Epithelial cell of esophagus (primary cell): ENCODE data around the gene APBB2.

Source experiments
- DNase-seq: peaks from one replicate; pipeline ENCODE4 v3.0.0; 2010; ENCODE audit warnings: low read depth
- H3K4me3 ChIP-seq: 2 replicates; pipeline ENCODE4 v1.5.1; 2011; ENCODE audit warnings: mild to moderate bottlenecking, low read length, control low read depth
- TF ChIP-seq, protein P1 (sequence below): IDR thresholded peaks from 2 replicates; pipeline ENCODE4 v1.5.1; 2011; ENCODE audit warnings: low read depth, mild to moderate bottlenecking, low read length, control low read depth, inconsistent platforms; ENCODE audit not compliant: insufficient read depth; ENCODE audit errors: missing control alignments

APBB2 gene

DNA sequence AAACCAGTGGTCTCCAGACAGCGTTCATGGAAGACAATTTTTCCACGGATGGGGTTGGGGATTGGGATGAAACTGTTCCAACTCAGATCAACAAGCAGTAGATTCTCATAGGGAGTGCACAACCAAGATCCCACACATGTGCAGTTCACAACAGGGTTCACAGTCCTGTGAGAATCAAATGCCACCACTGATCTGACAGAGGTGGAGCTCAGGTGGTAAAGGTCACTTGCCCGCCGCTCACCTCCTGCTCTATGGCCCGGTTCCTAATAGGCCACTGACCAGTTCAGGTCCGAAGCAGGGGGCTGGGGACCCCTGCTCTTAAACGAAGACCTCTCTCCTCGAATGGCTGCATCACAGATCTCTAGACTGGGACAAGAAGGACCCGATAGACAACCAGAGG lies 4.4 kb downstream of the APBB2 start:
- no peak for DNase-seq
- TF ChIP-seq, protein P1, sequence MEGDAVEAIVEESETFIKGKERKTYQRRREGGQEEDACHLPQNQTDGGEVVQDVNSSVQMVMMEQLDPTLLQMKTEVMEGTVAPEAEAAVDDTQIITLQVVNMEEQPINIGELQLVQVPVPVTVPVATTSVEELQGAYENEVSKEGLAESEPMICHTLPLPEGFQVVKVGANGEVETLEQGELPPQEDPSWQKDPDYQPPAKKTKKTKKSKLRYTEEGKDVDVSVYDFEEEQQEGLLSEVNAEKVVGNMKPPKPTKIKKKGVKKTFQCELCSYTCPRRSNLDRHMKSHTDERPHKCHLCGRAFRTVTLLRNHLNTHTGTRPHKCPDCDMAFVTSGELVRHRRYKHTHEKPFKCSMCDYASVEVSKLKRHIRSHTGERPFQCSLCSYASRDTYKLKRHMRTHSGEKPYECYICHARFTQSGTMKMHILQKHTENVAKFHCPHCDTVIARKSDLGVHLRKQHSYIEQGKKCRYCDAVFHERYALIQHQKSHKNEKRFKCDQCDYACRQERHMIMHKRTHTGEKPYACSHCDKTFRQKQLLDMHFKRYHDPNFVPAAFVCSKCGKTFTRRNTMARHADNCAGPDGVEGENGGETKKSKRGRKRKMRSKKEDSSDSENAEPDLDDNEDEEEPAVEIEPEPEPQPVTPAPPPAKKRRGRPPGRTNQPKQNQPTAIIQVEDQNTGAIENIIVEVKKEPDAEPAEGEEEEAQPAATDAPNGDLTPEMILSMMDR, result no peak
- H3K4me3 ChIP-seq, result no peak overlapping the region

DNA sequence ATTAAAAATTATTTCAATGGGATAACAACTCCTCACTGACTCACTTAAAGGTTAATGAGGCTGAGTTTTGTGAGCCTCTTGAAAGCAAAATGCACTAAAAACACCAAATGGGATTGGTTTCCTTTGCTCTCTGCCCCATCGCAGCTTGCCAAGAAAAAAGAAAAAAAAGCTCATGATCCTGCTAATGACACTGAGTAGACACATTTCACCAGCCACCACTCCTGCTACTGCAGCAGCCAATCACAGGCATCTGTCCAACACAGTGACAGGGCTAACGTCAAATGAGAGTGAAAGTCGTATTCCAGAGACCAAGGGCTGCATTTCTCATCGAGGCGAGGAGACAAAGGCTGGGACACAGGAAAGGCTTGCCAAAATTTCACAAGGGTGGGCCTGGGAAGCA lies 5.2 kb downstream of the APBB2 start:
- no peak overlapping the region for H3K4me3 ChIP-seq
- no peak for DNase-seq
- TF ChIP-seq, protein P1, result no peak

DNA sequence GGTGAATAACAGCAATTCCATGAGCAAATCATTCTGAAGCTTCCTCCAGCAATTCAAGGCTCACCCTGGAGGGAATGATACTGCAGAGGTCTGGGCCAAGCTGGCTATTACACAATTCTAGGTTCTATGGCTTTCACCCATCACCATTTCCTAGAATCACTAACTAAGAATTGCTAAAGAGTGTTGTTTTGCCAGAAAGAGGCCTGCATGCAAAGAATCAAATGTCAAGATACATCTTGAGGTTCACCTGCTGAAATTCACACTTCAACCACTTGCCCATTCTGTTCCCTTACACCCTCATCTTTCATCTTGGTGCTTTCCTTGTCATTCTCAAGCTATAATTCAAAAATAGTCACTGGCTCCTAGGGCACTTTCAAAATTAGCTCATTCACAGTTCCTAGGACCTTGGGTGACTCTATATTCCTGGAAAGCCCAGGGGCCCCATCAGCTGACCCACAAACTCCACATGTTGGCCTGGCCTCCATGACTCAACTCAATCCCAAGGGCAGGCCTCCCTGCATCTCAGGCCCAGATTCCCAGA lies 7.0 kb downstream of the APBB2 start:
- no peak for DNase-seq
- no peak overlapping the region for H3K4me3 ChIP-seq
- TF ChIP-seq, protein P1, result no peak

DNA sequence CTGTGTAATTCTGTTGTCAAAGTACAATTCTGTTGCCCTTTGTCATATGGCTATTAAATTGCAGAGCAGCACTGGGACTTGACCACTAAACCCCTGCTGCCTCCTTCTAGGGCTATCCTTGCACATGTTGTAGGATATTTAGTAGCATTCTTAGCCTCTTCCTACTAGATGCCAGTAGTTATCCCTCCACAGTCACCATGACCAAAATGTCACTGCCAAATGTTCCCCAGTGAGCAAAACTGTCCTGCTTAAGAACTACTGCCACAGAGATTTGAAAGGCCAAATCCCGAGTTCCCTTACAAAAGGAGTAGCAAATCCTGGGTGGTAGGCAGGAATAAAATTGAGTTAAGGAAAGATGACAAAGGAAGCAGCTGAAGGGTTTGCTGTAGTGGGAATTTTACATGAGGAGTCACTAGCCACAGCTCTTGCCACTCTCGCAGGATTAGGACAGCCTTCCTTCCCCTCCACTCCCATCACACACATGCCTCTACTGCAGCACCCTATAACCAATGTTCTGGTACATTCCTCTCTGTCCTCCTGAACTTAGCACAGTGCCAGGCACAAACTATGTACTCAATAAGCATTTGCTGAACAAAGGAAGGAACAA lies 8.4 kb downstream of the APBB2 start:
- H3K4me3 ChIP-seq, result no peak overlapping the region
- DNase-seq, result no peak
- TF ChIP-seq, protein P1, result no peak

DNA sequence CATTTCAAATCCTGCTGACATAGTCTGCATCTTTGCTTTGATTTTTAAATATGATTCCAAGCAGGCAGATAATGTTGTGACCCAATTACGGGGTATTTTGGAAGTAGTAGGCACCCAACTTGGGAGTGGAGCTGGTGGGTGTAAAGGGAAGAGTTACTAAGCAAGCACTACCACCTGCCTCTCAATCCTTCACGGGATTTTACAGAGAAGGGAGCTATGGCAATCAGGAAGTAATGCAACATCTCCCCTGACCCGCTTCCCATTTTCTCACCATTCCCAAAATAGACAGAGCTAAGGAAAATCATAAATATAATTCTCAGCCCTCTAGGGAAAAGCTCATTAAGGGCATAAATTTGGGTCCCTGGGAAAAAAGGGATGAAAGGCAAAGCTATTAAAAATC lies 9.2 kb downstream of the APBB2 start:
- TF ChIP-seq, protein P1, result no peak
- DNase-seq, result no peak
- no peak overlapping the region for H3K4me3 ChIP-seq

DNA sequence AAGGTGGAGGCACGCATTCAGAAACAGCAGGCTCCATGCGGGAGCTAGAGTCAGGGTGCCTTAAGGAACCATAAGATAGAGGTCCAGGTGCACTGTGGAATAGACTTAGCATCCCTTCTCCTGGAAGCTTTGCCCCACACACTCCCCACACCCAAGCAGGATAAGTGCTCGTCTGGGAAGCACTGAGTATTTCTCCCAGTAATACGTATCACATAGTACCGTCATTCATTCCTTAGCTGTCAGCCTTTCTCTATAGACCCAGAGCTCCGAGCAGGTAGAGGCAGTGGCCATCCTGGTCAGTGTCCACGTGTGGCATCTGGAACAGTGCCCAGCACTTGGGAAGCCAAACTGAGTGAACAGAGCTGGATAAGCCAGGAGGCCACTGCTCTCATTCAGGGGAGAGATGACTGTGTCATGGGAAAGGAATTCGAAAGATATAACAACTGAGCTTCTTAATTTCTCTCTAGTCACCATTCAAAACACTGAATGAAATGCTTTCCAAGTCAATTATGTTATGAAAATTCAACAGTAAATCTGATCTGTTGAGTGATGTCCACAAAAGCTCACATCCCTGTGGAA lies 9.9 kb downstream of the APBB2 start:
- peak; percentile 47 for DNase-seq
- no peak overlapping the region for H3K4me3 ChIP-seq
- TF ChIP-seq, protein P1, result no peak

DNA sequence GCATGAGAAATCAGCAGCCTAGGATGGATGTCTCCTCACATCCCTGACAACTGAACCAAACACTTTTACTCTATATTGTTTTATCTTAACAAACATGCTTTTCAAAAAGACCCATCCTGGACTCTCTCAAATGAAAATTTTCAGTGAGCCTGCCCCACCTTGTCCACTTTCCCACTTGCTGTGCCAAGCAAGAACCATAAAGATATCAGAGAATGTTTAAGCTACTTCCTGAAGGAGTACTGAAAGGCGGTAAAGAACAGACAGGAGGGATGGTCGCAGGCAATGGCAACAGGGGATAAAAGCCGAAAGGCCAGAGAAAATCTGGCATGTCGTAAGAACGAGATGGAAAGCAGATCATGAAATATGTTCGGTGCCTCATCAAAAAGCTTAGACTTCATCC lies 10.5 kb downstream of the APBB2 start:
- TF ChIP-seq, protein P1, result no peak
- DNase-seq, result no peak
- no peak overlapping the region for H3K4me3 ChIP-seq
